Amniotic stem cell (primary cell): Measurements from ENCODE around the gene USP35.
A peak's percentile ranks its signal among the peaks of the same experiment; 100 is the strongest.

Source experiments
- DNase-seq: peaks from one replicate; lab custom pipeline; 2025; lab: John Stamatoyannopoulos, UW

Gene USP35

GRCh38 chr11:78188286-78189173 lies at the start of gene USP35, which contains the start of gene KCTD21:
TSS of gene USP35 (plus strand) at chr11:78188919. CDS start at chr11:78196246, 7,327 bp downstream.
TSS of gene KCTD21 (minus strand) at chr11:78188626. CDS start at chr11:78174554, 14,072 bp downstream.
- peak; percentile 97 for DNase-seq

DNA sequence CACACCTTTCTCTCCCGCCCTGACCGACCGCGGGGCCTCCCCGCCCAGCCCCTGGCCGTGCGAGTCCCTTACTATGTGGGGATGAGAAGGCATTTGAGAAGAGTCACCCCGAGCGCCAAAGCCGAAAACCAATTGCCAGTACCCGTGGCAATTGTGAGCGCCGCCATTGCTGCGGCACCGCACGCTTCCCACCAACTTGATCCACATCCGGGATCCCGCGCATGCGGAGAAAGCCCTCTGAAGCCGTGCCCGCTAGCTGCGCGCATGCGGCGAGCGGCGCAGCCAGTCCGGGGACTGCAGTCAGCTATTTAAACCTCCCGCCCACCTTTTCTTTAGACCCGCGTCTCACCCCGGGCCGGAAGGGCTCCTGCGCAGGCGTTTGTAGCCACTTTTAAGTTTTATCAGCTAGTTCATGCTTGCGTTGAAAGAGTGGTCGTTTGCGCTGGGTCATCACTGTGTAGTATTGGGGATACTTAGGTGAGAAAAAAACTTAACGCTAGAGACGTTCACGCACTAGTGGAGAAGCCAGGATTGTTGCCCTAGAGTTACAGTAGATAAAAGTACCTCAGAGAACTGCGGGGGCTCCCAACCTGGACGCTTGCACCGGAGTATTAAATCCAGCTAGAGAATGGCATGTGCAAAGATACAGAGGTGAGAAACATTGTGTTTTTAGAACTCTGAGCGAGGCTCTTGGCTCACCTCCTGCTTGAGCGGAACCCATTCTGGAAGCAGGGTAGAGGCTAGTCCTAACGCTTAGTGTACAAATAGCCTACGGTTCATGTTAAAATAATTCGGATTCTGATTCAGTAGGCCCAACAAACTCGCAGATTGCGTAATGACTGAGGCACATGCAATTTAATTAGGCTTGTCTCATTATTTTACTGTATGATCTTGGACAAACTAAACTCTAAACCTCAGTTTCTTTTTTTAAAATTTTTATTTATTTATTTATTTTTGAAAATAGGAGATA lies 49.0 kb upstream of the USP35 start, which contains the start of gene ALG8:
TSS of gene ALG8 (minus strand) at position 205 of the 970 bp plus-strand sequence. CDS start at position 167, 38 bp downstream.
- peak; percentile 96 for DNase-seq

DNA sequence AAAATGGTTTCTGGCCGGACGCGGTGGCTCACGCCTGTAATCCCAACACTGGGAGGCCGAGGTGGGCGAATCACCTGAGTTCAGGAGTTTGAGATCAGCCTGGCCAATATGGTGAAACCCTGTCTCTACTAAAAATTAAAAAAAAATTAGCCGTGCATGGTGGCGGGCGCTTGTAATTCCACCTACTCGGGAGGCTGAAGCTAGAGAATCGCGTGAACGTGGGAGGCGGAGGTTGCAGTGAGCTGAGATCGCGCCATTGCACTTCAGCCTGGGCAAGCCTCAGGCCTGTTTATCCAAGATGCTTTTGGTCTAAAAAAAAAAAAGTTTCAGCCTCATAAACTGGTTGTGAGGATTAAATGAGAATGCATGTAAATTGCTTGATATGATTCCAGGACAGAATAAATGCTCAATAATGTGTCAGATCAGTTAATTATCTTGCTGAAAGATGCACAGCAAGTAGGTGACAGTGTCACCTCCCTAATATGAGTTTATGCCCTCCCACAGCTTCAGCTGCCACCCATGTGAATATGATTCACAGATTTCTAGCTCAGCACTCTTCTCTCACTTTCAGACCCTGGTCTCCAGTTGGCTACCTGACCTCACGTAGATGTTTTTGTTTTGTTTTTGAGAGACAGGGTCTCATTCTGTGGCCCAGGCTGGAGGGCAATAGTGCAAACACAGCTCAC lies 48.2 kb upstream of the USP35 start:
- DNase-seq = no peak

GRCh38 chr11:78145511-78146025 lies 43.2 kb upstream of the USP35 start:
- DNase-seq = no peak

DNA sequence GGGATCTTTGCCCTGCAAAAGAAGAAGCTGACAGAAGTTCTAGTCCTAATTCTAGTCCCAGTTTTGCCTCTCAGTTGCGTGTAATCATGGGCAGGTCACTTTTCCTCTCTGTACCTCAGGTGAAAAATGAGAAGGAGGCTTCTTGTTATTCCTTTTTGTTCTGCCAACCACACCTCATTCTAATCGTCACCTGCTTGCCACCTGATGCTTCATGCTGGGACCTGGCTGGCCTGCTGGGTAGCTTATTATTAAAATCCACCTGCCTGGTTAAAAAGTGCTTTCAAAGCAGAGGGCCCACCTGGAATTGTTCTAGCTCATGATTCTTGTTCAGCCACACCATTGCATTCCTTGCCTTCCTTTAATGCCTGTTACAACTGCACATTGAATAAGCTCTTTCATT lies 40.9 kb upstream of the USP35 start:
- DNase-seq = no peak

DNA sequence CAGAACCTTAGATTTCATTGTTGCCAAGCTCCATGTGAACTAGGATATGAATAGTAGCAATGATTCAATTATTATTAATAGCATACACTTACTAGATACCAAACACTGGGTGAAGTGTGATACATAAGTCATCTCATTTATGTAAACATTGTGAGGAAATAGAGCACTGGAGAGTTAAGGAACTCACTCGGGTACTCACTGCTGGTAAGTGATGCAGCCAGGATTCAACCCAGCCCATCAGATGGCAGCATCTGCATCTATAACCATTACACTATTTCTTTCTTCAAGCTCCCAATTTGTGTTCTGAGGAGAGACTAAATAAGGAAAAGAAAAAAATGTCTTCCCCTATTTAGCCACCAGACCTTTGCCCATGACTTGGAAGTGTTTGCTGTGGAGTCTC lies 39.1 kb upstream of the USP35 start:
- no peak for DNase-seq

DNA sequence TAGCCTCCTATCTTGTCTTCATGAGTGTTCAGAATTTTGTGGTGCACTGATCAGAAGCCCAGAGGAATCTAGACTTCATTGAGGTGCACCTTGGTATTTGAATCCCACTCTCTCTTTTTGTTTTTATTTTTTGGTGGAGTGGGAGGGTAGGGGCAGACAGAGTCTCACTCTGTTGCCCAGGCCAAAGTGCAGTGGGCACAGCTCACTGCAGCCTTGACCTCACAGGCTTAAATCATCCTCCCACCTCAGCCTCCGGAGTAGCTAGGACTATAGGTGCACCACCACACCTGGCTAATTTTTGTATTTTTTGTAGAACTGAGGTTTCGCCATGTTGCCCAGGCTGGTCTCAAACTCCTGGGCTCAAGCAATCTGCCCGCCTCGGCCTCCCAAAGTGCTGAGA lies 38.4 kb upstream of the USP35 start:
- DNase-seq = no peak

DNA sequence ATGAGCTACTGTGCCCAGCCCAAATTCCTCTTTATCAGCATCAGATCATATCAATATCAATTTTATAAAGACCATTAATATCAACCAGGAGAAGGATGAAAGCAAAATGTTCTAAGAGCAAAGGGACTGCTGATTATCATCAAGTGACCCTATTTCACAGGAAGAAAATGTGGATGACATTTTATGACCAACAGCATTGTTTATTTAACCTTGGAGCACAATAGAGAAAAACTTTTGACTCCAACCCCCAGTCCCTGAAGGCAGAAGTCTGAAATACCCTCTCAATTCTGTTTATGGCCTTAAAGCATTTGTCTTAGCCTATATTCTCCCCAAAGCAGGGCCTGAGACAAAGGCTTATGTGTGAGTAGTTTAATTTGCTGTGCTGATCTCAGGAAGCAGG lies 38.0 kb upstream of the USP35 start:
- no peak for DNase-seq

DNA sequence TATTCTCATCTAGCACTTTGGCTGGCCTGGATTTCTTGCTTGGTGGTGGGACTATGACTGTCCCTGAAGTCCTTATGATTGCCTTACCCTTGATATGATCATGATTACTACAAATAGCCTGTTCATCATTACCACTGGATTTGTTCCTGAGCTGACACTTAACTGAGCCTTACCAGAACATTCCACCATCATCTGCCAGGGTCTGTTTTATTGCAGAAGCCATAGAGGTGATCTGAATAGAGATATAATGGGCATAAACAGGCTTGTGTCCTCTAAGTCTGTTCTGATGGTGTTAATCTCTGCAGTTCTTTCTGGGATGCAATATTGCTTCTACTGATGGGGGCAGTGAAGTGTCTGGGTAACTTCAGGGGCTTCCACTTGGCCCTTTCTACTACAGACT lies 36.9 kb upstream of the USP35 start:
- DNase-seq = no peak

DNA sequence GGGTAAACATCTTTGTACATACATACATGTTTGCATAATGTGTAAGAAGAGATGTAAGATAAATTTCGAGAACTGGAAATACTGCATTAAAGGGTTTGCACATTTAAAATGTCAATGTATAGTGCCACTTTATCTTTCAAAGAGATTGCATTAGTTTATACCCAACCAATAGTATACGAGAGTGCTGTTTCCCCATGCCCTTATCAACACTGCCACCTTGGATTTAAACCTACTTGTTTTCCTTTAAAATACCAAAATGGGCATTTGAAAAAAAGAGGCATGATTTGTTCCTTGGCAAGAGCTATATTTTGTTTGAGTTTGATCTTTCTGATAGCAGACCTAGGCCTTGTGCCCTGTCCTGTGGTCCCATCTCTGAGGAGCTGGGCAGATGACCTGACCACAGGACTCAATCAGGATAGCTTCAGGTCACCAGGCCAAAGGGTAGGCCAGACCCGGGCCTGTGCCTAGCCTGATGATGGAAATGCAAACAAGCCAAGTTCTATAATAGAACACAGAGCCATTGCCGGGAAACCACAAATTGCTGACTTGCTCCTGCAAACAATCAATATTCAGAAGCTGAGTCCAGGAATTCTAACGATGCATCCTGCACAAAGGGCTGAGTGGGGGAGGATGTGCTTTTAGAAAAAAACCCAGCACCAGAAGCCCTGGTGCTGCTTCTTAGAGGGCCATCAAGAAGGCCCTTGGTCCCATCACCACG lies 32.4 kb upstream of the USP35 start:
- DNase-seq = no peak

GRCh38 chr11:78158987-78159652 lies 29.6 kb upstream of the USP35 start:
- DNase-seq = no peak

DNA sequence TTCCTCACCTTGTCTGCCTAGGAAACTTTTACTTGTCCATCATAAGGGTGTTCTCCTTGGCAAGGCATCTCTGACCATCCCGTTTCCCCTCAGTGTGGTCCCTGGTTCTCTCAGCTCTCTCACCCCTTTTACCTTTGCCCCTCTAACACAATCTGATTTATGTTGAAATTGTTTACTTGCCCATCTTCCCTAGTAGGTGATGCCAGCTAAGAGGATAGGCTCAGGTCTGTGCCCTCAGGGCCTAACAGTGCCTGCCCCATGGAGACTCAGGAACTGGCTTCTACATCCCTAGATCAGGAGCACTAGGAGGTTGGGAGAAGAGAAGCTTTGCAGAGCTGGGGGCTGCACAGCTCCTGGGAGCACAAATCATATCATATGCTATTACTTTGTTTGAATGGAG lies 28.2 kb upstream of the USP35 start:
- no peak for DNase-seq

DNA sequence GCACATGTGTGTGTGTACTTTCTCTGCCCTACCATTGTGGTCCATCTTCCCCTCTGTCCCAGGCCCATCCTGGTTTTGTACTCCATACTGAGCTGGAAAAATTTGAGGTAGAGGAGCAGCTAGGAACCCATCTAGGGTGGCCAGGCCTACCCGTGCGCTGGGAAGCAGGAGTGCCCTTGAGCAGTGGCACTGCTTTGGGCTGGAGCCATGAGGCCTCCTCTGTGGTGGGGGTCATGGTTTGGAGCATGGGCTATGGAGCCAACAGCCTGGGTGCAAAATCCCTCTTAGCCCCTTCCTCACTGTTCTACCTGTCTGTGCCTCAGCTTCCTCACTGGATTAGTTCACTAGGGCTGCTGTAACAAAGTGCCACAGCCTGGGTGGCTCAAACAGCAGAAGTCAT lies 27.4 kb upstream of the USP35 start:
- no peak for DNase-seq

GRCh38 chr11:78161962-78162371 lies 26.8 kb upstream of the USP35 start:
- no peak for DNase-seq

DNA sequence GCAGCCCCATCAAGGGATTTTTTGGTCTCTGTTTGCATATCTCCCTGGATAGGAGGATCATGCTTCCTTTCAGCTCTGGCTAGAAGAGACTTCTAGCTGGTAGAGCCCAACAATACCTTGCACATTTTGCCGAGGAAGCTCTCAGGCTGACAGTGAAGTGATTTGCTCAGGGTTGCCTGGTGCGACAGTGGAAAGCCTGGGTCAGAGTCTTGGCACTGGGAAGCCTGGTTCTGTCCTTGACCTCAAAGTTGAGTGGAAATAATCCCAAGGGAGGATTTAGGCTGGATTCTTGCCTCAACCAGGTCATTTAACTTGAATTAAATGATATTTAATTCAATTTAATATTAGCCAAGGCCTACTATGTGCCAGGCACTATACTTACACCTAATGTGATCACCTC lies 24.9 kb upstream of the USP35 start:
- no peak for DNase-seq

DNA sequence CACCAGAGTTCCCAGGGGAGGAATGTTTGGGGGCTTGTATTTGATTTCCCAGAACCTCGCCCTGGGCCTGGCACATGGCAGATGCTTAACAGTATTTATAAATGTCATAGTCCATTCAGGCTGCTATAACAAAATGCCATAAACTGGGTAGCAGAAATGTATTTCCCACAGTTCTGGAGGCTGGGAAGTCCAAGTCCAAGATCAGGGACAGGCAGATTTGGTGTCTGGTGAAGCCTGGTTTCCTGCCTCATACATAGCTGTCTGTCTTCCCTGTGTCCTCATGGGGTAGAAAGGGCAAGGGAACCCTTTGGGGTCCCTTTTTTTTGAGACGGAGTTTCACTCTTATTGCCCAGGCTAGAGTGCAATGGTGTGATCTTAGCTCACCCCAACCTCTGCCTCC lies 24.2 kb upstream of the USP35 start:
- DNase-seq = no peak

GRCh38 chr11:78166855-78167469 lies 21.8 kb upstream of the USP35 start:
- no peak for DNase-seq

DNA sequence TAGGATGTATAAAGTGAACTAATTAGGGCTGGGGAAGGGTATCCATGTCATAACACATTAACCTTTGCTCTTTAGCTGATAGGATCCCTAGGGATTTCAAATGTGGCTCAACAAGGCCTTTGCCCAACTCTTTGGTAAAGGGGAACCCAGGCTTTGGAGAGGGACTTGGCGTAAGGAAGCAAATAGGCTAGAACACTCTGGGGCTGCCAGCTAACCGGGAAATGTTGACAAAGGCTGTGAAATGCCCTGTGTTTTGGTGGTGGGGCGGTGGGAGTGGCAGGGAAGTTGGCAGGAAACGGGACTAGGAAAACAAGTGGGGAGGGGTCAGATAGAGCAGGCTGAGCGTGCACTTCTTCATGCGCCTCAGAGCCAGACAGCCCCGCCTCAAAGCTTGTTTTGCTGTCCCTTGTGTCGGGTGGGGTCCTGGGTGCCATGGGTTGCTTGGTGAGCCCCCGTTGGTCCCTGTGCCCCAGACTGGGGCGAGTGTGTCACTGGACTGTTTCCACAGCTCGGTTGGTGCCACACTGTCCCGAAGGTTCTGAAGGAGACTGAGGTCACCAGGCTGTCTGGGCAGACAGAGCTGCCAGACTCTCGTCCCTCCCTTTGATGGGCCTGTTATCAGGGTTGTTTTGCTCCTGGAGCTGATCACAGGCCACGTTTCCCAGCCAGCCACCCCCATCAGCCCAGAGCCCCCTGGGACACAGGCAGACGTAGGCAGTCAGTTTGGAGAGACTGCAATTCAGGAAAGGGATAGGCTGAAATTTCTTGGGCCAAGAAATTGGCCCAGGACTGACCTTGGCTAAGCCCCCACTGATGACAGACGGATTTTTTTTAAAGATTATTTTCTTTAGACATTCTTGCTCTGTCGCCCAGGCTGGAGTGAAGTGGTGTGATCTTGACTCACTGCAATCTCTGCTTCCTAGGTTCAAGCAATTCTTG lies 19.9 kb upstream of the USP35 start:
- DNase-seq = no peak

GRCh38 chr11:78170413-78170812 lies 18.3 kb upstream of the USP35 start:
- DNase-seq = no peak
